Lower leg skin (tissue), 4 donors: ENCODE data around the gene COLGALT1. TPM values are rescaled to one million over a fixed set of nuclear protein-coding genes. Genes with fewer than 3 reads are reported as not detected.
"Not testable (repeated sequence)": the region's sequence is repeated elsewhere in the genome, so short reads cannot be mapped to it uniquely, and the experiment has no call there.

ENCODE experiments used
- DNase-seq, 2 donors: peaks; one replicate each; pipeline ENCODE4 v3.0.0-alpha.2; 2019; ENCODE audit warnings: low spot score in 2 of 2
- H3K4me3 ChIP-seq: fragments of 200-600 bp; sonication (generic); 2 replicates; pipeline ENCODE4 v1.5.1; 2017; ENCODE audit warnings: mild to moderate bottlenecking, low read depth; ENCODE audit not compliant: poor library complexity, severe bottlenecking
- CTCF ChIP-seq, 3 donors: fragments of 450-650 bp; IDR thresholded peaks; one replicate each; pipeline ENCODE4 v1.5.1; 2016; ENCODE audit warnings: antibody characterized with exemption in 3 of 3, mild to moderate bottlenecking in 3 of 3, moderate library complexity in 2 of 3
- POLR2A ChIP-seq, 2 donors: fragments of 450-650 bp; IDR thresholded peaks; one replicate each; pipeline ENCODE4 v1.6.1; 2016 to 2017; ENCODE audit warnings: antibody characterized with exemption in 2 of 2, mild to moderate bottlenecking in 1 of 2, moderate library complexity in 1 of 2
- WGBS, 2 donors: methylation state at CpG; one replicate each; pipeline ENCODE4 v1.1.5; 2018; 5-methylcytosine and 5-hydroxymethylcytosine counted together
- intact Hi-C: fragments of 100-400 bp; cut with DNase I; formaldehyde crosslinking; loops from one replicate; pipeline ENCODE4 v1.15.0; 2023; ENCODE audit warnings: low total_unique reads
- total RNA-seq, 4 donors: library from RNA; depleted of rRNA; stranded (reverse); fragments of >200 nt; gene quantifications; one replicate each; pipeline ENCODE4 v1.1.0, GENCODE V29; 2016

Gene COLGALT1
- total RNA-seq: 10 to 100 TPM; 46.8 to 59.3 (median 53.3) TPM

DNA sequence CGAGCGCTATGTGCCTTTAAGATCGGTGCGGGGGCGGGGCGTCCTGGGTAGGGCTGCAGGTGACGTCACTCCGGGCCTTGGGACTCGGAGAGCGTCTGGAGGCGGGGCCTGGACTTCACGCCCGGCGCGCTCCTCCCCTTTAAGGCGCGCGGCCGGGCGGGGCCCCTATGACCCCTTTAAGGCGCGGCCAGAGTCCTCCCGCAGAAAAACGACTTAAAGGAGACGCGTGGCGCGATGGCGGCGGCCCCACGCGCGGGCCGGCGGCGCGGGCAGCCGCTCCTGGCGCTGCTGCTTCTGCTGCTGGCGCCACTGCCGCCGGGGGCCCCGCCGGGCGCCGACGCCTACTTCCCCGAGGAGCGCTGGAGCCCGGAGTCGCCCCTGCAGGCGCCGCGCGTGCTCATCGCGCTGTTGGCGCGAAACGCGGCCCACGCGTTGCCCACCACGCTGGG, at the start of gene COLGALT1:
TSS of gene COLGALT1 (plus strand) at position 170 of the 449 bp plus-strand sequence. CDS start at position 235, 65 bp downstream.
- peak; percentile 98 to 100 for DNase-seq
- H3K4me3 ChIP-seq: peak within 1 kb of the TSS; percentile 91
- WGBS, 2 donors: 0% methylated on average over 18 to 43 of the region's 64 CpGs
- intact Hi-C loops: no loop called here
- TF ChIP-seq POLR2A (IDR thresholded peaks at IDR 0.05) (no peak), CTCF (IDR thresholded peaks at IDR 0.05) (no peak)

DNA sequence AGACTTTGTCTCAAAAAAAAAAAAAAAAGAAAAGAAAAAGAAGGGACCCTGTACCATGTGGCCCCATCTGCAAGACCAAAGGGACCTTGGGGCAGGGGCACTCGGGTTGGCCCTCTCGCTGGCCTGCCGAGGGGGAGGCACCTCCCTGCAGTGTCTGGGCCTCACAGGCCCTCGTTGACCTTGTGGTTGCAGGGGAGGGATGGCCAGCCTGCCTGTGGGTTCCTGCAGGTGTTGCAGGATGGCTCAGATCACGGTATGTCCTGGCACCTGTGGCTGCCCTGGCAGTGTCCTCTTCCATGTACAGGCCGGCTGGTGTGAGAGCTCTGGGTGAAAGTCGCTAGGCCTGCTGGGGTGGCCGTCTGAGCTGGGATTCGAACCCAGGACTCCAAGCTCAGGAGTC, 48.7 kb upstream of the COLGALT1 start:
- no peak overlapping the region for H3K4me3 ChIP-seq
- 82 to 88% methylated on average over 7 to 9 of the region's 9 CpGs for WGBS, 2 donors
- no peak for TF ChIP-seq CTCF (IDR thresholded peaks at IDR 0.05)
- TF ChIP-seq POLR2A (IDR thresholded peaks at IDR 0.05): no peak
- intact Hi-C loops: no loop called here
- DNase-seq: no peak

GRCh38 chr19:17508558-17508933, 46.9 kb upstream of the COLGALT1 start:
- WGBS, 2 donors: 75 to 83% methylated on average over 3 of the region's 3 CpGs
- H3K4me3 ChIP-seq, intact Hi-C loops, DNase-seq: not testable (repeated sequence)

DNA sequence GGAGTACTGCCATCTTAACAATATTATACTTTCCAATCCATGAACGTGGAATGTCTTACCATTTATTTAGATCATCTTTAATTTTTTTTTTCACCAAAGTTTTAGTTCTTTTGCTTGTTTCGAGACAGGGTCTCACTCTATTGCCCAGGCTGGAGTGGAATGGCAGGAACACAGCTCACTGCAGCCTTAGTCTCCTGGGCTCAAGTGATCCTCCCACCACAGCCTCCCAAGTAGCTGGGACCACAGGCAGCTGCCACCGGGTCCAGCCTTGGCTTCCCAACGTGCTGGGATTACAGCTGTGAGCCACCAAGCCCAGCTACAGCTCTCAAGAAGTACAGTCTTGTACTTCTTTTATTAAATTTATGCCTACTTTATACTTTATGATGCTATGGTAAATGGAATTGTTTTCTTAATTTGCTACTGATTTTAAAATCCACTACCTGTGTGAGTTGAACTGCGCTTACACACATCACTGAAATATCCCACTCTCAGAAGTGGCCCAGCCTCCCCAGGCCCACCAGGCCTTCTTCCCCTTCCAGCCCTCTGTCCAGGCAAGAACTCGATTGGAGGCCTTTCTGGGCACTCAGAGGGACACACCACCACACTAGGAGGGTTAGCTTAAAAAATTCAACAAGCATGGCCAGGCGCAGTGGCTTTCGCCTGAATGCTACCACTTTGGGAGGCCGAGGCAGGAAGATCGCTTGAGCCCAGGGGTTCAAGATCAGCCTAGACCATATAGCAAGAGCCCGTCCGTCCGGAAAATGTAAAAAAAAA, 45.0 kb upstream of the COLGALT1 start:
- intact Hi-C loops: no loop called here
- no peak overlapping the region for H3K4me3 ChIP-seq
- WGBS, 2 donors: 42 to 45% methylated on average over 13 of the region's 13 CpGs
- DNase-seq: no peak
- TF ChIP-seq POLR2A (IDR thresholded peaks at IDR 0.05) (no peak), CTCF (IDR thresholded peaks at IDR 0.05) (no peak)

DNA sequence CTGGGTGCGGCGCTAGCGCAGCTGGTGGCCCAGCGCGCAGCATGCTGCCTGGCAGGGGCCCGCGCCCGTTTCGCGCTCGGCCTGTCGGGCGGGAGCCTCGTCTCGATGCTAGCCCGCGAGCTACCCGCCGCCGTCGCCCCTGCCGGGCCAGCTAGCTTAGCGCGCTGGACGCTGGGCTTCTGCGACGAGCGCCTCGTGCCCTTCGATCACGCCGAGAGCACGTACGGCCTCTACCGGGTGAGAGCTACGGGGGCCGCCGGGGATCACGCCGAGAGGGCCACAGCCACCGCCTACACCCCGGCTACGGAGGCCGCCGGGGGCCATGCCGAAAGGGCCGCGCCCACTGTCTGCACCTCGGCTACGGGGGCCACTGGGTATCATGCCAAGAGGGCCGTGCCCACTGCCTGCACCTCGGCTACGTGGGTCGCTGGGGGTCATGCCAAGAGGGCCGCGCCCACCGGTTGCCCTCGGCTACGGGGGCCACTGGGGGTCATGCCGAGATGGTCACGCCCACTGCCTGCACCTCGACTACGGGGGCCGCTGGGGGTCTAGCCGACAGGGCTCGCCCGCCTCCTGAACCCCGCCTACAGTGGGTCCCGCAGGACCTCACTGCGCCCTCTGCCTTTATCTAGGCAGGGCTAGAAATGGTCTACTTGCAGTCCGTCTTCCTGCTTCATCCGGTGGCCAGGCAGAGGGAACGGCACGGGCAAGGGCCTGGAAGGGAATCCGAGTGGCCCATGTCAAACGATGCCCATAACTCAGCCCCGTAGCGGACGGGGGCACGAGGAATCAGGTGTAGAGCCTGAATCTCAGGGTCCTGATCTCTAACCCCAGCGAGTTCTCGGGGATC, 43.5 kb upstream of the COLGALT1 start:
- 1 to 2% methylated on average over 32 to 54 of the region's 82 CpGs for WGBS, 2 donors
- peak; percentile 81 to 97 for DNase-seq
- intact Hi-C loops: no loop called here
- no peak for TF ChIP-seq POLR2A (IDR thresholded peaks at IDR 0.05)
- TF ChIP-seq CTCF (IDR thresholded peaks at IDR 0.05): no peak
- peak overlapping the region; percentile 74 for H3K4me3 ChIP-seq

DNA sequence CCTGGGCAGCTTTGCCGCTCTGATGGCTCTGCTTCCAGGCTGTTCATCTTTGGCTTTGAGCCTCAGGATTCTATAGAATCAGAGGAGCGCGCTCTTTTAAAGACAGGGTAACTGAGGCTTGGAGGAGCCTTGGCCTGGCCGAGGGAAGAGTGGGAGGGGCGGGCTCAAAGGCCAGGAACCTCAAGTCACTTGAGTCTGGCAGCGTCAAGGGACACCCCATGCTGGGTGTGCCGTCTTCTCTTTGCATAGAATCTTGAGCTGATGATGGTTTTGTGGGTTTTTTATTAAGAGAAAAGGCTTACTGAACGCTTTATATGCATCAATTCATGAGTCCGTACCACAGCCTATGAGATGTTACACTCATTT, 42.9 kb upstream of the COLGALT1 start:
- peak overlapping the region; percentile 74 for H3K4me3 ChIP-seq
- DNase-seq: no peak
- TF ChIP-seq POLR2A (IDR thresholded peaks at IDR 0.05): no peak
- no peak for TF ChIP-seq CTCF (IDR thresholded peaks at IDR 0.05)
- intact Hi-C loops: no loop called here
- WGBS, 2 donors: 36 to 48% methylated on average over 9 of the region's 9 CpGs
